HG02588 (cell line): ENCODE results near the gene FADS1.

Experiments
- ATAC-seq: cut with Tn5 transposase; IDR thresholded peaks from one replicate; pipeline ENCODE4 v1.9.1; 2021; ENCODE audit warnings: mild to moderate bottlenecking, moderate library complexity; ENCODE audit not compliant: unreplicated experiment

FADS1 gene

DNA sequence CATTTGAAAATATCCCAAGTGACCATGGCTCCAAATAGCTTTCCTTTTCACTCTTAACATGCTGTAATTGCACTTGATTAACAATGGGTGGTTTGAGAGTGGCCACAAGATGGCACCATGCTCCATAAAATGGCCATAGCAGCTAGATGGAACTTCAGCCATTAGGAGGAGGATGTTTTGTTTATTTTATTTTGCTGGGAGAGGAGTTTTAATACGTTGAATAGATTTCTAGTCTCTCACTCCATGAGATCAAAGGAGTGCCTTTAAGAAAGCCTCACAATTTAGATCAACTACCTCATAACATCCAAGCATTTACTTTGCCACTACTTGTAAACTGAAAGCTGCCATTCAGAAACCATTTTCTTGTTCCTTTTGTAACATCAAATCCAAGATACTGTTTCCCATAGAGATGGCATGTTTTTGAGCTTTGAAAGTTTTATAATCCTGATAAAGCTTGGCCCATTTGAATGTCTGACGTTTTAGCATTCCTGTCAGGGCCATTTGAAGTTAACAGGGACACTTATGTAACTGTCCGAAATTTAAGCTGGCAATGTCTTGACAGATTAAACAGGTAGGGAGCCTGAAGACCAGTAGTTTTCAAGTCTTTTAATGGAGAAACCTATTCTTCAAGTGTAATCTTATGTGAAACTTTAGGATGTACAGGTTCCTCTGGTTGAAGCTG, 19.4 kb downstream of the FADS1 start:
- ATAC-seq: no peak

DNA sequence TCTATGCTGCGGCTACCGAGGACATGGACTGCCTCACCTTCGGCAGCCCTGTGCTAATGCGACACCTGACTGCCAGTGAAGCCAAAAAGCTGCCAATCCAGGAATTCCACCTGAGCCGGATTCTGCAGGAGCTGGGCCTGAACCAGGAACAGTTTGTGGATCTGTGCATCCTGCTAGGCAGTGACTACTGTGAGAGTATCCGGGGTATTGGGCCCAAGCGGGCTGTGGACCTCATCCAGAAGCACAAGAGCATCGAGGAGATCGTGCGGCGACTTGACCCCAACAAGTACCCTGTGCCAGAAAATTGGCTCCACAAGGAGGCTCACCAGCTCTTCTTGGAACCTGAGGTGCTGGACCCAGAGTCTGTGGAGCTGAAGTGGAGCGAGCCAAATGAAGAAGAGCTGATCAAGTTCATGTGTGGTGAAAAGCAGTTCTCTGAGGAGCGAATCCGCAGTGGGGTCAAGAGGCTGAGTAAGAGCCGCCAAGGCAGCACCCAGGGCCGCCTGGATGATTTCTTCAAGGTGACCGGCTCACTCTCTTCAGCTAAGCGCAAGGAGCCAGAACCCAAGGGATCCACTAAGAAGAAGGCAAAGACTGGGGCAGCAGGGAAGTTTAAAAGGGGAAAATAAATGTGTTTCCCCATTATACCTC, 20.8 kb downstream of the FADS1 start:
- ATAC-seq: no peak

DNA sequence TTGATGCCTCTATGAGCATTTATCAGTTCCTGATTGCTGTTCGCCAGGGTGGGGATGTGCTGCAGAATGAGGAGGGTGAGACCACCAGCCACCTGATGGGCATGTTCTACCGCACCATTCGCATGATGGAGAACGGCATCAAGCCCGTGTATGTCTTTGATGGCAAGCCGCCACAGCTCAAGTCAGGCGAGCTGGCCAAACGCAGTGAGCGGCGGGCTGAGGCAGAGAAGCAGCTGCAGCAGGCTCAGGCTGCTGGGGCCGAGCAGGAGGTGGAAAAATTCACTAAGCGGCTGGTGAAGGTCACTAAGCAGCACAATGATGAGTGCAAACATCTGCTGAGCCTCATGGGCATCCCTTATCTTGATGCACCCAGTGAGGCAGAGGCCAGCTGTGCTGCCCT, 21.3 kb downstream of the FADS1 start:
- ATAC-seq: no peak

DNA sequence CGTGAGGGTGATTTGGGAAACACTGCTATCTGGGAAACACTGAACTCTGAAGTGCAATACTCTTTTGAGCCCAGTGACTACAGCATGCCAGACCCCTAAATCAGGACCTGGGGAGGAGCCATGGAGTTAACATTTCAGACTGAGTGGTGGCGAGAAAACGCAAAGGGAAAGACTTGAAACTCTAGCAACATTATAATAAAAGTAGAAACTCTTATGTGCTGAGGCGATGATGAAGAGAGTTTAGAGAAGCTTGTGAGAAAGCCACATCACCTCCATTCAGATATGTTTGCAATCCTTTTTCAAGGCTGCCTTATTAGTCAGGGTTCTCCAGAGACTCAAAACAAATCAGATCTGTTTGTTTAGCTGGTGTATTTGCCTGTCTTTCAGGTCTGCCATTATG, 22.2 kb downstream of the FADS1 start:
- no peak for ATAC-seq

DNA sequence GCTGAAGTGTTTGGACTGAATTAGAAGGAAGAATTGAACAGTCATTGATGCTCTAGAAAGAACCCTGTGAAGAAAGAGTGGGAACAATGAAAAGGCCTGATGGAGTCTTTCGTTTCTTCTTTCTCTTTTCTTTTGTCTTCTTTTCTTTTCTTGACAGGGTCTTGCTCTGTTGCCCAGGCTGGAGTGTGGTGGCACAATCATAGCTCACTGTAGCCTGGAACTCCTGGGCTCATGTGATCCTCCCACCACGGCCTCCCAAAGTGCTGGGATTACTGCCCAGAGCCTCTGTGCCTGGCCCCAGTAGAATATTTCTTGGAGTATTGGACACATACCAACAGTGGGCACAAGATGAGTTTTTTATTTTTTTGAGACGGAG, 23.0 kb downstream of the FADS1 start:
- ATAC-seq: no peak

DNA sequence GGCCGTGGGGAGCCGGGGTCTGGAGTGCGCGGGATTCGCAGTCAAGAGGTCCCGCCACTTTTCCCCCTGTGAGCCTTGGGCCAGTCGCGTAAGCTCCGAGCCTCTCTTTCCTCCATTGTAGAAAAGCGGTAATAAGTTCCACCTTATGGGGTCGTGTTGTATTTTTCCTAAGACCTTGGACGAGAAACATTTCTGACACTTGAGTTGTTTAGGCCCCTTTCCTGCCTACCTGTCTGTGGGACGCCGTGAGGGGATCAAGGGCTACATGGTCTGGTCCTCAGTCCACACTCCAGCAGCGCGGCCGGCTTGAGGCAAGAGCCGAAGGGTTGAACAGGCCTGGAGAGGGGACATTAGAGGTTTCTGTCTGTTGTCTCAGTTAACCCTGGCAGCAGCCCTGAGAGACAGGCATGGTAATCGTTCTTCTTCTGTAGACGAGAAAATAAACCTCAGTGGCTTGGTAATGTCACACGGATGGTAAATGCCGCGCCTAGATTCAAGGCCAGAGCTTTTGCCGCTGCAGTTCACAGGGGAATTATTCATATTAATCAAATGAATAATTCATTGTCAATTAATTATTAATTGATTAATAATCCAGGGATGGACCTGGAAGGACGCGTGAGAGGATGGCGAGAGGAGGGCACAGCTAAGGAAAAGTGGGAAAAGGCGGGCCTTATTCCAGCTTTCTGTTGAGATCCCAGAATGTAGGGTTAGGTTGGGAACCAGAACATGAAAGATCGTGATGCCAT, 23.5 kb downstream of the FADS1 start:
- no peak for ATAC-seq

DNA sequence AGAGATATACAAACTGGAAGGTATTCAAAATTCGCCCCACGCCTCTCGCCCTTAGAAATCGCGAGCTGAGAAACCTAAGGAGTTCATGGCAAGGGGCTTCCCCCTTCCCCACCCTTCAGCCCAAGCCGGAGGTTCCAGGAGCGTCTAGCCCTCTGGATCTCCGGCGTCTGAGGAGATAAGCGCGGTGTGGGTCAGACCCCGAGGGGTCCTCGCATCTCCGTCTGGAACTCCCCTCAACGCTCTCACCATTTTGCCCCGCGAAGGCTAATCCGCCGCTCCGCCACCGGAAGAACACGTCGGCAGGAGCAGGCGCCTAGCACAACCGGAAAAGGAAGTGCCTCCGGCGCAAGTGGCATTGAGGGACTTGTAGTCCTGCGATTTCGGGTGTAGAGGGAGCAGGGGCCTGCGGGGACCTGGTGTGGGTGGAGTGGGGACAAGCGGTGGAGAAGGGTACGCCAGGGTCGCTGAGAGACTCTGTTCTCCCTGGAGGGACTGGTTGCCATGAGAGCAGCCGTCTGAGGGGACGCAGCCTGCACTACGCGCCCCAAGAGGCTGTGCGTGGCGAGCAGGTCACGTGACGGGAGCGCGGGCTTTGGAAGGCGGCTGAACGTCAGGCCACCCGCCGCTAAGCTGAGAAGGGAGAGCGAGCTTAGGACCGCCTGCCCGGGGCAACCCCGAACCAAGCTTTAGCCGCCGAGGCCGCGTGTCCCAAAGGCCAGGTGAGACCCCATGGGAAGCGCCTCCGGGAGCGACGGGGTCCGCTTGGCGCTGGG, 24.3 kb downstream of the FADS1 start, which contains the start of the genes FEN1 and TMEM258:
Gene FEN1, plus strand, starts transcription at position 602 of the 773 bp plus-strand sequence. CDS start 2,451 bp downstream, outside the sequence.
Gene TMEM258, minus strand, starts transcription at position 290 of the 773 bp plus-strand sequence. Its CDS starts 41 bp downstream, at position 249.
- peak; percentile 77 for ATAC-seq

DNA sequence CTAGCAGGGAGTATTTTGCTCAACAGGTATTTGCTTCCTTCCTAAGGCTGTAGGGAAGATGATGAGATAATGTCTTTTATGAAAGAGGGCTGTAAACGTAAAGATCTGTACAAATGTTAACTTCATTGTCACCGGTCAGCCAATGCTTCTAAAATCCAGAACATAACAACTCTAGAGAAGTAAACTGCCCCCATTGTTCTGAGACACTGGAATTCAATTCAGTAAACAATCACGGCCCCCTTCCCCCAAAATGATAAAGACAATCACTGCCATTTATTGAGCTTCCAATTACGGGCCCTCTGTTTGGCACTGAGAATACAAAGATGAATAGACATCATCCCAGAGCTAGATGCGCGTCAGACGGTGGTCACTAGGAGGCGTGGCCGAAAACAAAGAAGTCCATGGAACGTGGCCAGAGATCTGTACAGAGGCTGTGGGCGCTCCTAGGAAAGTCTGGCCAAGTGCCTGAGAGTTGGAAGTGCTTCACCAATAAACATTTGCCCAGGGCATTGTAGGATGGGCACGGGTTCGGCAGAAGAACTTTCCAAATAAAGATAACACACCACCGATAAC, 25.0 kb downstream of the FADS1 start:
- ATAC-seq: peak; percentile 26

DNA sequence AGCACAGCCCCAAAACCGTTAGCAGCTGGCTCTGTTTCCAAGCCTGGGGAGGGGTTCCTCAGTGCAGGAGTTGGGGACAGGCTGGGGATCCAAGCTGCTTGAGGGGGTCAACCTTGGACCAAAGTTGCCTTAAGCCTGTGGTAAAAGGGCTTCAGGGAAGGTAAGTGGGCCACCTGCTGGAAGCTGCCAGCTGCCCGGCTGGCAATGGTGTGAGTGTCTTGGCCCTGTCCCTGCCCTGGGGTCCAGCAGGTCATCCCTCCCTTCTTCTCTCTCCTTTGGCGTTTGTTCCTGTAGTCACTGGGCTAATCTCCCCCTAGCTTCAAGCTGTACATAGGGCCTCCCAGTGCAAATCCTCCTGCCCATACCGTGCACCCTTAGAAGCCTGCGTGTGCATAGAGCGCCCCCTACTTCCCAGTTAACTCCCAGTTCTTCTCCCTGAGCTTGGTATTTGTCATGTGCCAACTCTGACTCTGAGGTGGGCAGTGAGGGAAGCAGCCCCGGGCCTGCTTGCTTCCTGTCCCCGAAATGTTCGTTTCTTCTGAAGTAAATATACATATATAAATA, 28.8 kb downstream of the FADS1 start:
- no peak for ATAC-seq

DNA sequence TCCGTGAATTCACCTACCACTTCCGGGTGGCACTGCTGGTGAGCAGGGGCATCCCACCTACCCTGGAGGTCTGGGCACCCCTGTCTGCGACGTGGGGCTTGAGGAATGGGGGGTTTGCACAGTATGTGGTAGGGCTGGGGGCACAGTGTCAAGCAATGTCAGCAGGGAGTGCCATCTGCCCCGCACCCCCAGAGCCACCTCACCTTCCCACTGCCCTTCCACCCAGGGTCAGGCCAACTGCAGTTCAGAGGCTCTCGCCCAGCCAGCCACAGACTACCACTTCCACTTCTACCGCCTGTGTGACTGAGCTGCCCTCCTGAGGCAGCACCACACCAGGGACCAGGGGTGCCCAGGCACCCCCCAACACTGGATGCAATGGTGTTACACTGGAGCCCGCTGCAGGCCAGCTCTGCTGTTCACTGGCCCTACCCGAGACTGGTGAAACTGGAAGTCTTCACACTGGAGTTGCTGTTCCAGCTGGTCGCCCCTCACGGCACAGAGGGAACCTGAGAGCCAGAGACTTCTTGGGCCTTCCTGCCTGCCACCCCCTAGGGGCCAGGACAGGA, 30.9 kb downstream of the FADS1 start:
- ATAC-seq: no peak

DNA sequence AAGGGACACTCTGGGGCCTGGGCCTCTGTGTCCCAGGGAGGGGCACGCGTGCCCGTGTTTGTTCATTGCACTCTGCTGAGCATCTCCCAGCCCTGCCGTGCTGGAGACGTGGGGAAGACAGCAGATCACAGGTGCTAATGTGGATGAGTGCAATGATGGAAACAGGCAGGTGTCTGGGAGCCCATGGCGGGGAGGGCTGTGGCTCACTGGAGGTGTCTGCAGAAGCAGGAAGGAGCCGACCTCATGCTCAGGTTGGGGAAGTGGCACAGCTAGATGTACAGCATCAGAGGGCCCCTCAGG, 32.3 kb downstream of the FADS1 start:
- ATAC-seq: no peak

DNA sequence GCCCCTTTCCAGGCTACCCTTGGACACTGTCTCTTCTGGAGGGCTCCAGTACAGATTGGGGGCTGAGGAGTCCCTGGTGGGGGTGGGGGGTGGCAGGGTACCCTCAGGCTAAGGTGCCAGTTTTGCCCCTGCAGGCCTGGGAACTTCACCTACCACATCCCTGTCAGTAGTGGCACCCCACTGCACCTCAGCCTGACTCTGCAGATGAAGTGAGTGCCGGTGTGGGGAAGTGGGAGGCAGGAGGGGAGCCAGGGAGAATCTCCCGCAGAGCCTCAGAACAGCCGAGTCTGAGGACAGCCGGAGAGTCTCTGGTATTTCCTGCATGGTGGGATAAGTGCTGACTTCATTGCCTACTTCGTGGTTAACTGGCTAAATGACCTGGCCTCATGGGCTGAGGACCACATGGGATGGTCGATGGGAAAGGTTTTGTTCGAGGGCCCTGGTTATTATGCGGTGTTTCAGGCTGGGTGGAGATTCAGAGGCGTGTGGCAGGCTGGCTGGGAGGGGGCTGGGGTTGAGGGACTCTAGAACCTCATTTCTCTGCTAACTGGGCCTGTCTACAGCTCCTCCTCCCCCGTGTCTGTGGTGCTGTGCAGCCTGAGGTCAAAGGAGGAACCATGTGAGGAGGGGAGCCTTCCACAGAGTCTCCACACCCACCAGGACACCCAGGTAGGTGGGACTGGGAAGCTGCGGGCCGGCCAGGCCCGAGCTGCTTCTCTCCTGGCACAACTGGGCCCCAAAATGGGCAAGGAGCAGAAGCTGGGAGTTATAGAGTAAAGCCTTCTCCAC, 32.9 kb downstream of the FADS1 start:
- ATAC-seq: no peak

DNA sequence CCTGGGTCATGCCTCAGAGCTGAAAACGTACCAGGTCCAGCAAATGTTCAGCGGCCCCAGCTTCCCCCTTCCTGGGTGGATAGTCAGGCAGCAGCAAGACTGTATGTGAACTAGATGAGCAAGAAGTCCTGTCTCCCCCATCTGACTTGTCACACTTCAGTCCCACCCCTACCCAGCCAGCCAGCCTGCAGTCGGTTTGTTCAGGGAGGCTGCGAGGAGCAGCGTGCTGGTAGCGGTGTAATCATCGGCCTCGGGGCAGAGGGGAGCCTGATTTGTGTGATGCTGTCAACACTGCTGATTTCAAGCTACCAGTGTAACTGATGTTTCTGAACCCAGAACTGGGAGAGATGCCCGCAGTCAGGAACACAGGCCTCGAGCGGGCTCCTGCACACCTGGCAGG, 34.0 kb downstream of the FADS1 start:
- ATAC-seq: no peak

DNA sequence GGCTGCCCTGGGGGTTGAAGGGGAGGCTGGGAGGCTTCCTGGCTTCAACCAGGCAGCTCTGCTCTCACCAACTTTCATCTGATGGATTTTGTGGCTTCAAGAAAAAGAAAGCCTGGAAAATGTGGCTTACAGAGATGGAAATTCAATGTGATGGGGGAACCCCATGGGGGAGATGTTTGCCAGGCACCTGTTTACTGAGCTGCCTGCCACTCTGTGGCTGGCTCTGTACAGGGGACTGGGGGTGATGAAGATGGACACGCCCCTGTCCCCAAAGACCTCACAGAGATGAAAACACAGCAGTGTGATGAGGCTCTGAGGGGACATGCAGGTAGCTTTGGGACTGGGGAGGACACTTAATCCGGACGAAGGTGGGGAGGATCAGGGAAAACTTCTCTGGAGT, 34.5 kb downstream of the FADS1 start:
- ATAC-seq: no peak

DNA sequence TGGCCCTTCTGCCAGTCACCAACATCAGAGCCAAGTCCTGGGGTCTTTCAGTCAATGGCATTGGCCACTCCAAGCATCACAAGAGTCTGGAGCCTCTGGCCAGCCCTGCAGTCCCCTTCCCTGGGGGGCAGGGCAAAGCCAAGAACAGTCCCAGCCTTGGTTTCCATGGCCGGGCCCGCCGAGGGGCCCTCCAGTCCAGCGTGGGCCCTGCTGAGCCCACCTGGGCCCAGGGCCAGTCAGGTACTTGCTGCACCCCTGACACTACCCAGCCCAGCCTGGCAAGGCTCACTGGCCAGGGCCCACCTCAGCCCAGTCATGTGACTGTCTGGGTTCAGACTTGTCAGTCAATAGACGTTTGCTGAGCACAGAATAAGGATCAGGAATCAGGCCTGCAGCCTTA, 35.2 kb downstream of the FADS1 start:
- ATAC-seq: no peak

DNA sequence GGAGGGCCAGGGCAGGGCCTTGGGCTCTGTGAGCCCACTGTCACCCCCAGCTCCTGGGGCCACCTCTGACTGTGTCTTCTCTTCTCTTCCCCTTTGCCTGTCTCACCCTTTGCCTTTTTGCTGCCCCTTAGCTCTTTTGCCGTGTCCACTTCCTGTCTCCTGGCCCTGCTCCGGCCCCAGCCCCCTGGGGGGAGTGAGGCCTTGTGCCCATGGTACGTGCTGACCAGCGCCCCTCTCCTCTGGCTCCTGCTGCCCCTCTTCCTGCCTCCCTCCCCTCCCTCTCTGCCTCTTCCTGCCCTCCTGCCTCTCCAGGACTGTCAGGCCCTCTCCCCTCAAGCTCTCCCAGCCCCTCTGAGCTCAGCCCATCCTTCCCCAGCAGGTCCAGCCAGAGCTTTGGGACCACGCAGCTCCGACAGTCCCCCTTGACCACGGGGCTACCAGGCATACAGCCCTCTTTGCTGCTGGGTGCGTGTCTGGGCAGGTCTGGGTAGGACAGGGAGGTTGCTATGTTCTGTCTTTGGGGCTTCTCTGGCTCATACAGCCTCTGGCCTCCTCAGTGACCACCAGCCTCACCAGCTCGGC, 36.1 kb downstream of the FADS1 start:
- no peak for ATAC-seq

DNA sequence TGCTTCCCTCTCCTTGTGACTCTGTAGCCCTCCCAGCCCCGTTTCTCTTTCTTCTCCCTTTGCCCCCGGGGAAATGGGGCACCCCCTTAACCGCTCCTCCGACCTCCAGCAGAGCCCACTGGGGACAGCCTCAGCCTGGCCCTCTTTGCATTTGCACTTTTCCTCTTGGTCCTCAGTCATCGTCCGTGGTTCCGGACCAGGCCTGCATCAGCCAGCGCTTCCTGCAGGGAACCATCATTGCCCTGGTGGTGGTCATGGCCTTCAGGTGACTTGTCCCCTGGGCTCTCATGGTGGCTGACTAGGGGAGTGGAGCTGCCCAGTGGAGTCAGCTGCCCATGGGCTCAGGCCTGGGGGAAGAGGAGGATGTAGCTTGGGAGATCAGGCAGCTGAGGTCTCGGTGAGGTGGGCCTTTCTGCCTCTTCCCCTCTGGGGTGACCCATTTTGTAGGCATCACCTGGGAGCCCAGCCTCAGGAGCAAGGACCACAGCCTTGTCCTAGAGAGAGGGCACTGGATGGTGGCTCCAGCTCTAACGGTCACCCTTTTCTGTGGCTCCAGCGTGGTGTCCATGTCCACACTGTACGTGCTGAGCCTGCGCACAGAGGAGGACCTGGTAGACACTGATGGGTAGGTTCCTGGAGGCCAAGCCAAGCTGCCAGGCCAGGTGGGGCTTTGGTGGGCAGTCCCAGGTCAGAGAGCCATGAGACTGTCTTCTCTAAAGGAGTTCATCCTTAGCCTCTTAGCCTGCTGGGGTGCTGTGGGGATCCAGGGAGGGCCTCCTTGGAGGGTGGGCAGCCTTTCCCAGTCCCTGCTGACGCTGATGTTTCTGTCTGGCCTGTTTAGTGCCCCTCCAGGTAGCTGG, 36.9 kb downstream of the FADS1 start:
- no peak for ATAC-seq

DNA sequence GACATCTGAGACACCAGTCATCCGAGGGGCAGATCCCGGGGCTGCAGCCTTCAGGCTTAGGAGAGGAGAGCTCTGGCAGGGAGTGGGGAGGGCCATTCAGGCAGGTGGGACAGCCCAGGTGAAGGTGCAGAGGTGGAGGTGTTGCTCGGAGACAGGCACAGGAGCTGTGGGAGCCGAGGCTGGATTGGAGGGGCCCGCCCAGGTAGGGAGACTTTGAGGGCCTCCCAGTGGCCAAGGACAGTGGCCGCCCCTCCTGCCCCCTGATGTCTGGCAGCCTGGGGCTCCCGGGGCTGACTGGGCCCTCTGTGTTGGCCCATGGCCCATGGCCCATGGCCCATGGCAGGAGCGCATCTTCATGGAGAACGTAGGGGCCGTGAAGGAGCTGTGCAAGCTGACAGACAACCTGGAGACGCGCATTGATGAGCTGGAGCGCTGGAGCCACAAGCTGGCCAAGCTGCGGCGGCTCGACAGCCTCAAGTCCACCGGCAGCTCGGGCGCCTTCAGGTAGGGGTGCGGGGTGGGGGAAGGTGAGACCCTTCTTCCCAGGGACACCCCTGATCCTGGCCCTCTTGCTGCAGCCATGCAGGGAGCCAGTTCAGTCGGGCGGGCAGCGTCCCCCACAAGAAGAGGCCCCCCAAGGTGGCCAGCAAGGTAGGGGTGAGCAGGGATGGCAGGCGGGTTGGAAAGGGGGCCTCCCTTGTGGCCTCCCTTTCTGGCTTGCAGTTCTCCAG, 37.7 kb downstream of the FADS1 start:
- no peak for ATAC-seq
